Activated CD4-positive, alpha-beta memory T cell treated with anti-CD3 and anti-CD28 coated beads, Interleukin-2, amount 10 ng/mL, durations not matched to agents 7 days and 5 days (primary cell): ENCODE measurements around the gene SYNJ2BP. TPM values are rescaled to one million over a fixed set of nuclear protein-coding genes. Genes with fewer than 3 reads are reported as not detected.
"Not testable (repeated sequence)": the region's sequence is repeated elsewhere in the genome, so short reads cannot be mapped to it uniquely, and the experiment has no call there.

Source experiments
- CTCF ChIA-PET: fragments of 350-600 bp; sonication (Branson Sonifier 250); formaldehyde crosslinking; loops from one replicate; lab custom pipeline; 2021; ENCODE audit warnings: antibody characterized with exemption, inconsistent platforms; lab: Charles Lee
- POLR2A ChIA-PET: fragments of 350-600 bp; sonication (Branson Sonifier 250); formaldehyde crosslinking; loops from one replicate; lab custom pipeline; 2021; ENCODE audit warnings: antibody characterized with exemption; lab: Charles Lee
- DNase-seq: peaks from one replicate; pipeline ENCODE4 v3.0.0-alpha.2; 2020
- H3K27ac Mint-ChIP-seq: one replicate; pipeline ENCODE4 v1.8.0; 2021; ENCODE audit warnings: mild to moderate bottlenecking, mixed read lengths
- H3K27me3 Mint-ChIP-seq: one replicate; pipeline ENCODE4 v1.8.0; 2021; ENCODE audit warnings: mixed read lengths
- H3K36me3 Mint-ChIP-seq: one replicate; pipeline ENCODE4 v1.8.0; 2021; ENCODE audit warnings: low read depth, mixed read lengths
- H3K4me1 Mint-ChIP-seq: one replicate; pipeline ENCODE4 v1.8.0; 2021; ENCODE audit warnings: mixed read lengths
- H3K4me3 Mint-ChIP-seq: one replicate; pipeline ENCODE4 v1.8.0; 2021; ENCODE audit warnings: mild to moderate bottlenecking, mixed read lengths
- H3K9me3 Mint-ChIP-seq: one replicate; pipeline ENCODE4 v1.8.0; 2021; ENCODE audit warnings: mixed read lengths
- total RNA-seq, 2 experiments: library from RNA; stranded (reverse); gene quantifications; one replicate each; pipeline ENCODE4 v1.2.3, GENCODE V29; 2021

SYNJ2BP gene, protein sequence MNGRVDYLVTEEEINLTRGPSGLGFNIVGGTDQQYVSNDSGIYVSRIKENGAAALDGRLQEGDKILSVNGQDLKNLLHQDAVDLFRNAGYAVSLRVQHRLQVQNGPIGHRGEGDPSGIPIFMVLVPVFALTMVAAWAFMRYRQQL
- 1 to 10 TPM; 6.3 to 6.5 TPM for total RNA-seq

DNA sequence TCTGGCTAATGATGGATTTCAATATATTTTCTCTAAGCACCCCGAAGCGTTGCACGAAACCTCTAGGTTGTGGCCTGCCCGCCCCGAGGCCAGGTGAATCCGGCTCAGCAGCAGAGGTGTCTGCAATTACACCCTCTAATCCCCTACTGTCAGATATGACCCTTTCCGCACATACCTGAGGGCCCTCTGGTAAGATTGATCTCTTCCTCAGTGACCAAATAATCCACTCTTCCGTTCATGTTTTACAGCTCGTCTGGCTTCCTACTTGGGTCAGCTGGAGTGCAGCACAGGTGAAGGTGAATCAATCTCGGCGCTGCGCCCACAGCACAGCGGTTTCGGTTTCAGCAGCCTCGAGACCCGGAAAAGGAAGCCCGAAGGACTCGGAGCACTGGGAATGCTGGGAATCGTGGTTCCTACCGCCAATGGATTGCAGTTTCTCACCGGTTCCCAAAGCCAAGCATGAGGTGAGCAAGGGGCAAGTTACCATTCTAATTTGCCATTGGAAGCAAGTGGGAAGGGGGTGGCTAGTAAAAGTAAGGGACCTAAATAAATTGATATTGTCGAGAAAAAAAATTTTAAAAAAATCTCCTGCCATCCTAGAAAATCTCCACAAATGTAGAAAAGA lies at the start of gene SYNJ2BP:
TSS of gene SYNJ2BP (minus strand) at position 366 of the 625 bp plus-strand sequence. CDS start at position 239, 127 bp downstream.
- H3K9me3 Mint-ChIP-seq, result no peaks in the 10 kb centered on the region
- no peaks in the 10 kb centered on the region for H3K27me3 Mint-ChIP-seq
- H3K36me3 Mint-ChIP-seq, result no peaks in the 10 kb centered on the region
- CTCF ChIA-PET, result no interaction called here
- peak within 1 kb of the TSS; percentile 41 for H3K27ac Mint-ChIP-seq
- peaks cover 18% of the 10 kb centered on the region for H3K4me1 Mint-ChIP-seq
- POLR2A ChIA-PET, result no interaction called here
- peak; percentile 50 for DNase-seq
- H3K4me3 Mint-ChIP-seq, result peak within 1 kb of the TSS; percentile 92

DNA sequence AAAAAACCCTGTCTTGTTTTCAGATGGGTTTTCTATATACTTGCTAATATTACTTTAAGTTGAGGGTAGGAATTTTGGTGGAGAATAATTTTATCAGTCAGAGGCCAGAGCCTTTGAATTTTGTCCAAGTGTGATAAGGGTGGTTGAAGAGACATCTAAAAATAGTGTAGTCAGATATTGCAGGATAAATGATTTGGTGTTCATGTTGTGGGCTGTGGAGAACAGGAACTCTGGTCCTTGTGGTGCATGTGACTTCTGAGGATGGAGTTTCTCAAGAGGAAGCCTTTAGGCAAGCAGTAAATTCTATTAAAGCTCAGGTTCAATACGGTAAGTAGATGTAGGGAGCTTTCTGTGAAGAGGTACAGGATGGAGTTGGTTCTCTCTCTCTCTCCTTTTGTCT lies 37.8 kb upstream of the SYNJ2BP start:
- no peak overlapping the region for H3K27ac Mint-ChIP-seq
- peaks cover 3% of the 10 kb centered on the region for H3K27me3 Mint-ChIP-seq
- DNase-seq, result no peak
- ChIA-PET CTCF (interaction anchor here (0.6 kb wide), 1 partner anchor 501 kb away, joined by 5 read pairs; no protein-coding TSS in a partner anchor), POLR2A (no interaction called here)
- no peaks in the 10 kb centered on the region for H3K36me3 Mint-ChIP-seq
- no peak overlapping the region for H3K4me3 Mint-ChIP-seq
- no peaks in the 10 kb centered on the region for H3K4me1 Mint-ChIP-seq
- H3K9me3 Mint-ChIP-seq, result no peaks in the 10 kb centered on the region

DNA sequence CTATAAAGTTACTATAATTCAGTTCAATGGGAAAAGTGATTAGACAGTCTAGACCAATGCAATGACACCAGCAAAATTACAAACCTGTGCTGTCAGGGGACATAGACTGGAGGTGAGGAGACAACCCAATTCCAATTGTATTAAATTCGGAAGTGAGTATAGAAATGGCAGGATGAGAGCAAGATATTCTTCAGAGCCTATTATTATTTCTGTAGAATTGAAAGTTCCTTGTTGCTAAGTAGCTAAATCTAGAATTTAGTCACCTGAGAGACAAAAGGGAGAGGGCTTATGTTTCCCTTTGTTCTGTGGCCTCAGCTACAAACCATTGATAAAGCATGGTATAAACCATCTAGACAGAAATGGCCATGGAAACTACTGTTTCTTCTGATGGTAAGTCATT lies 35.0 kb upstream of the SYNJ2BP start, which contains the start of gene ADAM21:
TSS of gene ADAM21 (plus strand) at position 301 of the 400 bp plus-strand sequence. CDS start 5,326 bp downstream, outside the sequence.
- Mint-ChIP-seq H3K36me3 (no peaks in the 10 kb centered on the region), H3K4me1 (no peaks in the 10 kb centered on the region), H3K9me3 (no peaks in the 10 kb centered on the region), H3K27me3 (no peaks in the 10 kb centered on the region), H3K4me3 (no peak within 1 kb of the TSS), H3K27ac (no peak within 1 kb of the TSS)
- ChIA-PET POLR2A (no interaction called here), CTCF (no interaction called here)
- no peak for DNase-seq

DNA sequence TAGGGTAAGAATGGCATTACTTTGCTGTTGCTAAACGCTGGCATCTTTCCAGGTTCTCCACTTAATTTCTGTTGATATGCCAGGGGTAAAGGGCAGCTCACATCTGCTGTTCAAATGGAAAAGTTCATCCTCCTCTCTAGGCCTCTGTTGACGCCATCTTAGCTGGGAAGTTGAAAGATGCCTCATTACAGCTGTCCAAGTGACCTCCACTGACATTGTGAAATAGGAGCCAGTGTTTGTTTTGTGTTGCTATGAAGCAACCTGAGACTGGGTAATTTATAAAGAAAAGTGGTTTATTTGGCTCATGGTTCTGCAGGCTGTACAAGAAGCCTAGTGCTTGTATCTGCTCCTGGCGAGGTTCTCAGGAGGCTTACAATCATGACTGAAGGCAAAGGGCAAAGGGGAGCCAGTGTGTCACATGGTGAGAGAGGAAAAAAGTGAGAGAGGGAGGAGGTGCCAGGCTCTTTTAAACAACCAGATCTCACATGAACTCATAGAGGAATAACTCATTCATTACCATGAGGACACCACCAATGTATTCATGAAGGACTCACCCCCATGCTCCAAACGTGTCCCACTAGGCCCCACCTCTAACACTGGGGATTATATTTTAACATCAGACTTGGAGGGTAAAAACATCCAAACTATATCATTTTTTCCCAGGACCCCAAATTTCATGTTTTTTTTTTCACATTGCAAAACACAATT lies 31.9 kb upstream of the SYNJ2BP start:
- CTCF ChIA-PET, result no interaction called here
- Mint-ChIP-seq H3K9me3 (peaks cover 8% of the 10 kb centered on the region), H3K27me3 (no peaks in the 10 kb centered on the region), H3K4me1 (no peaks in the 10 kb centered on the region), H3K36me3 (no peaks in the 10 kb centered on the region), H3K4me3 (no peak overlapping the region), H3K27ac (no peak overlapping the region)
- DNase-seq, result no peak
- POLR2A ChIA-PET, result no interaction called here

DNA sequence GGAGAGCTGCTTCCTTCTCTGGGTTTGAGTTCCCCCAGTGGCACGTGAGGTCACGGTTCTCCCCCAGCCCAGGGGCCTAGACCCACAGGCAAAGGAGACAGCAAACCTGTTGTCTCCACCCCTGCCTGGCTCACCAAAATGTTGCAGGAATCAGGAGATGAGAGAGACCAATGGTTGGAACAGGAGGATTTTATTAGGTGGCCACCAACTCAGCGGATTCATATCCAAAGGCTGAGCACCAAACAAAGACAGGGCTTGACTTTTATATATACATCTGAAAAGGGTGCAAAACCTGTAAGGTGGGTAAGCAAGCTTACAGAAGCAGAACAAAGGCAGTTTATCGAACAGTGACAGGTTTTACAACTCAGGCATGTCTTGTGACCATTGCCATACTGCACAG lies 25.9 kb upstream of the SYNJ2BP start:
- DNase-seq, result no peak

DNA sequence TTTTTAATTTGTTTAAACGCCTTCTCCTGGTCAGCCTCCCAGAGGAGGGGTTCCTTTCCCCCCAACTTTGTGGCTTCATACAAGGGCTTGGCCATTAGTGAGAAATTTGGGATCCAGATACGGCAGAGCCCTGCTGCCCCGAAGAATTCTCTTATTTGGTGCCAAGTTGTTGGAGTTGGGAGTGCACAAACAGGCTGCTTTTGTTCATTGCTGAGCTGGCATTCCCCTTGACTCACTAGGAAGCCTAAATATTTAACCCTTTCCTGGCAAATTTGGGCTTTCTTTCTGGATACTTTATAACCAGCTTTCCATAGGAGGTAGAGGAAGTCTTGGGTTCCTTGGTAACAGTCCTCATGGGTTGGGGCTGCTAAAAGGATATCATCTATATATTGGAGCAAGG lies 24.8 kb upstream of the SYNJ2BP start:
- POLR2A ChIA-PET, result no interaction called here

More for the DNA sequence above, 25.9 kb upstream of the SYNJ2BP start:
- ChIA-PET CTCF (no interaction called here), POLR2A (no interaction called here)
- Mint-ChIP-seq H3K36me3 (peaks cover 6% of the 10 kb centered on the region), H3K4me3 (no peak overlapping the region), H3K4me1 (no peaks in the 10 kb centered on the region), H3K27ac (no peak overlapping the region), H3K27me3 (no peaks in the 10 kb centered on the region), H3K9me3 (peaks cover 38% of the 10 kb centered on the region)

DNA sequence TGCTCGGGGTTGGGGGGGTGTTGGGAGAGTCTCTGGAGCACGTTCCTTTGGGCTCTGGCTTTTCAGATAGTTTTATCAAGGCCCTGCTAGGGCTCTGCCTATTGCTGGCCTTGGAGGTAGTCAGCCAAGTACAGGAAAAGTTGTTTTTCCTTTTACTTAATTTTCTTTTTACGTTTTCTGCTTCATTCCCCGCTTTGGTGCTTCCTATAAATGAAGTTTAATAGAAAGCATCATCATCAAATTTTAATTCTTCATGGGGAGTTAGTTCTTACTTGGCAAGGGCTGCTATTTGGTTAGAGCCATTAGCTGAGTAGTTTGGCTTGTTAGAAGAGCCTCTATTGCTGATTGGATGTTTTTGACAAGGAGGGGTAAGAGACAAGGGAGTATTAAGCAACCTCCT lies 20.0 kb upstream of the SYNJ2BP start:
- POLR2A ChIA-PET, result no interaction called here
- Mint-ChIP-seq H3K4me3 (no peak overlapping the region), H3K27me3 (no peaks in the 10 kb centered on the region)

More for the DNA sequence above, 24.8 kb upstream of the SYNJ2BP start:
- Mint-ChIP-seq H3K27me3 (no peaks in the 10 kb centered on the region), H3K36me3 (peaks cover 6% of the 10 kb centered on the region), H3K4me1 (no peaks in the 10 kb centered on the region), H3K4me3 (no peak overlapping the region), H3K27ac (no peak overlapping the region), H3K9me3 (peaks cover 43% of the 10 kb centered on the region)
- CTCF ChIA-PET, result no interaction called here
- no peak for DNase-seq

DNA sequence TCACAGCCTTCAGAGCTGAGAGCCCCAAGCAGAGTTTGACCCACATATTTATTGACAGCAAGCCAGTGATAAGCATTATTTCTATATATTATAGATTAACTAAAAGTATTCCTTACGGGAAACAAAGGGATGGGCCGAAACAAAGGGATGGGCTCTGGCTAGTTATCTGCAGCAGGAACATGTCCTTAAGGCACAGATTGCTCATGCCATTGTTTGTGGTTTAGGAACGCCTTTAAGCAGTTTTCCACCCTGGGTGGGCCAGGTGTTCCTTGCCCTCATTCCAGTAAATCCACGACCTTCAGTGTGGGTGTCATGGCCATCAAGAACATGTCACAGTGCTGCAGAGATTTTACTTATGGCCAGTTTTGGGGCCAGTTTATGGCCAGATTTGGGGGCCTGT lies 9.7 kb upstream of the SYNJ2BP start:
- H3K4me3 Mint-ChIP-seq, H3K36me3 Mint-ChIP-seq, H3K27me3 Mint-ChIP-seq, DNase-seq, CTCF ChIA-PET, POLR2A ChIA-PET, H3K27ac Mint-ChIP-seq, H3K4me1 Mint-ChIP-seq: not testable (repeated sequence)
- peaks cover 13% of the 10 kb centered on the region for H3K9me3 Mint-ChIP-seq

More for the DNA sequence above, 20.0 kb upstream of the SYNJ2BP start:
- no peaks in the 10 kb centered on the region for H3K4me1 Mint-ChIP-seq
- no peak overlapping the region for H3K27ac Mint-ChIP-seq
- CTCF ChIA-PET, result no interaction called here
- no peak for DNase-seq
- peaks cover 6% of the 10 kb centered on the region for H3K36me3 Mint-ChIP-seq
- H3K9me3 Mint-ChIP-seq, result peaks cover 47% of the 10 kb centered on the region

DNA sequence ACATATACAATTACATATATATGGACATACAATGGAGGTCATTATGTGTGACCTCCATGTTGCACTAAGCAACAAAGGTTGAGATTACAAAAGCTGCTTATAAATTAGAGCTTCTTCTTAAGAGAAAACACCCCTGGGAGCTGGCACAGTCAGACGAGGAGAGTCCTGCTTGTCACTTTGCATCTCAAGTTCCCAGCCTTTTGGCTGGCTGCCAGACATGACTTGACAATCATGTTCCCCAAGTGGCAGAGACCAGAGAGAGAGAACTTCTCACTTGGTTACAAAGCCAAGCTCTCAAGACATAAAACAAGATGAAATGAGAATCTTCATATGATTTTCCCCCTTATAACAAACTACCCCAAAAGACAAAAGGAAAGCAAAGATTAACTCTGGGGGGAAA lies 8.5 kb upstream of the SYNJ2BP start:
- POLR2A ChIA-PET, result no interaction called here
- no peak overlapping the region for H3K27ac Mint-ChIP-seq
- no peaks in the 10 kb centered on the region for H3K4me1 Mint-ChIP-seq
- H3K4me3 Mint-ChIP-seq, result no peak overlapping the region
- peaks cover 10% of the 10 kb centered on the region for H3K27me3 Mint-ChIP-seq
- DNase-seq, result no peak
- peaks cover 13% of the 10 kb centered on the region for H3K9me3 Mint-ChIP-seq
- CTCF ChIA-PET, result no interaction called here
- H3K36me3 Mint-ChIP-seq, result no peaks in the 10 kb centered on the region

DNA sequence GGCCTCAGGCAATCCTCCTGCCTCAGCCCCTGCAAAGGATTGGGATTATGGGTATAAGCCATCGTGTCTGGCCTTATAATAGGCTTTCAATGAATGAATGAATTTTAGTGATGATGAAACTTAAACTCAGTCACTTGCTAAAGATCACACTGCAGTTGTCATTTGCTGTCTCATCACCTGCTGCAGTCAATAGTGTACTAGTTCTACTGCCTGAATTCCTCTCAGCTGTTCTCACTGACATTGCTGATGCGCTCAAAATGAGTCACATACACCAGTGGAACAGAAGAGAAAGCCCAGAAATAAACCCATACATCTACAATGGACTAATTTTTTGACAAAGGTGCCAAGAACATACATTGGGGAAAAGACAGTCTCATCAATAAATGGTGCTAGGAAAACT lies 5.6 kb upstream of the SYNJ2BP start:
- H3K27me3 Mint-ChIP-seq, result peaks cover 3% of the 10 kb centered on the region
- H3K4me1 Mint-ChIP-seq, result no peaks in the 10 kb centered on the region
- H3K4me3 Mint-ChIP-seq, result no peak overlapping the region
- DNase-seq, result no peak
- peaks cover 10% of the 10 kb centered on the region for H3K9me3 Mint-ChIP-seq
- ChIA-PET CTCF (no interaction called here), POLR2A (no interaction called here)
- H3K36me3 Mint-ChIP-seq, result no peaks in the 10 kb centered on the region
- H3K27ac Mint-ChIP-seq, result no peak overlapping the region

DNA sequence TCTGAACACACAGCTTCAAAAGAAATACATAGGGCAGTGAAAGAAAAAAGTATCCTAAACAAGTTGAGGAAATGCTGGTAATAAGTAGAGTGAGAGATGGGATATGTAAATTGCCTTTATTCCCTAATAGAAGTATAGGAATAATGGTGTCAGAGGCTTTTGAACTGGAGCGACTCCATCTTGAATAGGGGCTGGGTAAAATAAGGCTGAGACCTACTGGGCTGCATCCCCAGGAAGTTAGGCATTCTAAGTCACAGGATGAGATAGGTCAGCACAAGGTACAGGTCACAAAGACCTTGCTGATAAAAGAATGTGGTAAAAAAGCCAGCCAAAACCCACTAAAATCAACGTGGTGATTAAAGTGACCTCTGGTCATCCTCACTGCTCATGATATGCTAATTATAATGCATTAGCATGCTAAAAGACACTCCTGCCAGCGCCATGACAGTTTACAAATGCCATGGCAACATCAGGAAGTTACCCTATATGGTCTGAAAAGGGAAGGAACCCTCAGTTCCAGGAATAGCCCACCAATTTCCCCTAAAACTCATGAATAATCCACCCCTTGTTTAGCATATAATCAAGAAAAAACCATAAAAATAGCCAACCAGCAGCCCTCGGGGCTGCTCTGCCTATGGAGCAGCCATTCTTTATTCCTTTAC lies 2.5 kb upstream of the SYNJ2BP start:
- H3K27ac Mint-ChIP-seq, POLR2A ChIA-PET: not testable (repeated sequence)

DNA sequence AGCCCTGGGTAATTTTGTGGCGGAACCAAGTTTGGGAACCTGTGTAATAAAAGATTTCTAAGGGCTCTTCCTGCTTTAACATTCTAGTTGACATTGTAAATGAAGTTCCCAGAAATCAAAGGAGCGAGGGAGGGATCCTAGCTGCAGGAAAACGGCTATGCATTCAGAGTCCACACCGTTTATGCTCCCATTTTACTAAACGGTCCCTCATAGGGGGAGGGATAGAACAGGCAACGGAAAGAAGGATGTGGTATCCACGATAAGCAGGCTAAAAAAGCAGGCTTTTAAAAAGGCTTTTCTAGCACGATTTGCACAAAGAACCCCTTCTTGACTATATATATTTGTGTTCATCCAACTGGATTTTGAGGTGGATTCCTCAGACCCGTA lies 559 bp downstream of the SYNJ2BP start:
- Mint-ChIP-seq H3K27me3 (no peaks in the 10 kb centered on the region), H3K36me3 (no peaks in the 10 kb centered on the region), H3K9me3 (no peaks in the 10 kb centered on the region), H3K27ac (no peak overlapping the region), H3K4me1 (peaks cover 18% of the 10 kb centered on the region), H3K4me3 (peak overlapping the region; percentile 92)
- CTCF ChIA-PET, result no interaction called here
- POLR2A ChIA-PET, result interaction anchor here (1.2 kb wide), 1 partner anchor 57 kb away, joined by 3 read pairs; the partner anchor contains the start of gene COX16
- no peak for DNase-seq

More for the DNA sequence above, 2.5 kb upstream of the SYNJ2BP start:
- DNase-seq, H3K4me3 Mint-ChIP-seq, H3K27me3 Mint-ChIP-seq, CTCF ChIA-PET, H3K36me3 Mint-ChIP-seq, H3K9me3 Mint-ChIP-seq: not testable (repeated sequence)
- peaks cover 18% of the 10 kb centered on the region for H3K4me1 Mint-ChIP-seq

DNA sequence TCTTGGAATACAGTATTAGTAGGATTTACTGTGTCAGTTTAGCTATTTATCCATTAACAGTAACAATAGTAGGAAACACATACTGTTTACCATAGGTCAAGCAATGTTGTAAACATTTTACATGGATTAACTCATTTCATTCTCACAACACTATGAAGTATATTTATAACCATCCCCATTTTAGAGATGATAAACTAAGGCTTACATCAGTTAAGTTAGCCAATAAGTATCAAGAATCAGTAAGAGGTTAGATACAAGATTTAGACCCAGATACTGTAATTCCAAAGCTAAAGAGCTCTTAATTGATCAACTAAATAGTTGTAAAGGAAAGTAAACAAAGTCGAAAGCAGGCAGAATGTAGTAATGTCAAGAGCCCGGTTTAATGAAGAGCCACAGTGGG lies 1.1 kb downstream of the SYNJ2BP start:
- ChIA-PET CTCF (no interaction called here), POLR2A (interaction anchor here (0.7 to 1.2 kb wide), 2 partner anchors 57 to 185 kb away, joined by 3 read pairs; partner anchors contain the start of gene COX16)
- no peaks in the 10 kb centered on the region for H3K36me3 Mint-ChIP-seq
- no peak overlapping the region for H3K27ac Mint-ChIP-seq
- H3K4me3 Mint-ChIP-seq, result peak overlapping the region; percentile 72
- no peaks in the 10 kb centered on the region for H3K27me3 Mint-ChIP-seq
- no peaks in the 10 kb centered on the region for H3K9me3 Mint-ChIP-seq
- no peak for DNase-seq
- peaks cover 18% of the 10 kb centered on the region for H3K4me1 Mint-ChIP-seq
